ENCODE data around the gene CMA1. TPM values are rescaled to one million over a fixed set of nuclear protein-coding genes. Genes with fewer than 3 reads are reported as not detected.

The CMA1 gene
- total and polyA plus RNA-seq, 2 of the 8 experiments (the other 6 are each of a cell fraction or from before 2014, with no cell fraction given), result not detected

DNA sequence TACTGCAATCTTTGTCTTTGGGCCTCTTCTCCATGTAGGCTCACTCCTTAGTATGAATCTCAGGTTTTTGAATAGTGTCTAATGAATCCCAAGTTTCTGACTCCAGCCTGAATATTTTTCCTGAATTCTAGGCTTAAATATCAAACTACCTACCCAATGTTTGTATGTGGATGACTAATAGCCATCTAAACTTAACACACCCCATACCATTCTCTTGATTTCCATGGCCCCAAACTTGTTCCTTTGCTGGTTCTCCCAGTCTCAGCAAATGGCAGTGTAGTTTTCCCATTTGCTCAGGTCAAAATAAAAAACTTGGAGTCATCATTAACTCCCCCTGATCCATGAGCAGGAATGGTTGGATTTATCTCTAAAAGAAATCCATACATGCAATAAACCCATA, 46.7 kb downstream of the CMA1 start:
- Histone ChIP-seq H3K23ac (ENCODE audit: insufficient read length) (no peak overlapping the region), H2BK20ac (ENCODE audit: low read length) (no peak overlapping the region), H2BK15ac (ENCODE audit: low read length) (no peak overlapping the region), H3K79me1 (ENCODE audit: low read depth, low read length) (no peaks in the 10 kb centered on the region), H3K4ac (replicated peaks; ENCODE audit: insufficient read length, low read depth, low read length) (no peak overlapping the region), H3K23me2 (ENCODE audit: low read depth, low read length) (no peaks in the 10 kb centered on the region), H3K18ac (ENCODE audit: extremely low read depth, low read length) (no peak overlapping the region), H4K5ac (ENCODE audit: insufficient read length, low read depth, low read length) (no peak overlapping the region), H3K79me2 (ENCODE audit: control insufficient read depth in 1 of 2, insufficient read depth in 2 of 2, low read length in 2 of 2) (no peaks in the 10 kb centered on the region), H4K8ac (ENCODE audit: extremely low read depth, insufficient read depth, low read length) (no peak overlapping the region), H2AFZ (ENCODE audit: low read length) (no peak overlapping the region), H3K14ac (ENCODE audit: insufficient read length) (no peak overlapping the region), H2AK5ac (ENCODE audit: low read depth, low read length) (no peak overlapping the region), H3K9me3 (ENCODE audit: insufficient read depth in 2 of 2, low read depth in 1 of 2, low read length in 1 of 2) (no peaks in the 10 kb centered on the region), H3K27me3 (replicated peaks in 1 of 4; ENCODE audit: control insufficient read depth in 3 of 4, extremely low read depth in 1 of 4, insufficient read depth in 3 of 4, low read length in 3 of 4) (no peaks in the 10 kb centered on the region), H3K9ac (replicated peaks in 1 of 4; ENCODE audit: extremely low read depth in 1 of 4, low read depth in 3 of 4, low read length in 3 of 4) (no peak overlapping the region), H4K20me1 (replicated peaks in 1 of 2; ENCODE audit: control insufficient read depth in 1 of 2, insufficient read depth in 2 of 2, low read length in 2 of 2) (no peaks in the 10 kb centered on the region), H3K4me2 (ENCODE audit: insufficient read depth in 1 of 2, low read depth in 2 of 2, low read length in 2 of 2) (no peak overlapping the region), H2BK5ac (ENCODE audit: low read depth, low read length) (no peak overlapping the region), H3K4me3 (ENCODE audit: extremely low read depth in 1 of 4, insufficient read depth in 2 of 4, low read depth in 3 of 4, low read length in 4 of 4) (no peak overlapping the region), H3K27ac (ENCODE audit: low read depth, low read length) (no peak overlapping the region), H2BK120ac (replicated peaks; ENCODE audit: low read depth, low read length) (no peak overlapping the region), H3K4me1 (replicated peaks in 1 of 4; ENCODE audit: control insufficient read depth in 3 of 4, insufficient read depth in 4 of 4, low read length in 3 of 4) (no peaks in the 10 kb centered on the region), H2BK12ac (ENCODE audit: low read depth, low read length) (no peak overlapping the region), H3K36me3 (ENCODE audit: control insufficient read depth in 2 of 4, insufficient read depth in 4 of 4, low read length in 3 of 4) (no peaks in the 10 kb centered on the region), H3K56ac (replicated peaks; ENCODE audit: insufficient read length, low read depth, low read length) (no peak overlapping the region), H4K91ac (replicated peaks; ENCODE audit: insufficient read length, low read length) (no peak overlapping the region)
- POLR2A ChIA-PET (ENCODE audit: partially characterized antibody), result no interaction called here
- TF ChIP-seq NRF1 (IDR thresholded peaks at IDR 0.05; ENCODE audit: low read depth, low read length) (no peak), SIRT6 (IDR thresholded peaks at IDR 0.05; ENCODE audit: low read length) (no peak), SP4 (IDR thresholded peaks at IDR 0.05; ENCODE audit: low read length) (no peak), RNF2 (IDR thresholded peaks at IDR 0.05; ENCODE audit: borderline replicate concordance, low read depth, low read length, missing control alignments, poor library complexity, severe bottlenecking) (no peak), SP1 (IDR thresholded peaks at IDR 0.05; ENCODE audit: low read depth, low read length) (no peak), EGR1 (IDR thresholded peaks at IDR 0.05; ENCODE audit: borderline replicate concordance, low read depth, low read length) (no peak), KDM5A (IDR thresholded peaks at IDR 0.05; ENCODE audit: low read length) (no peak), KDM4A (IDR thresholded peaks at IDR 0.05; ENCODE audit: low read depth, low read length, severe bottlenecking) (no peak), CEBPB (IDR thresholded peaks at IDR 0.05; ENCODE audit: low read depth, low read length) (no peak), EZH2 (IDR thresholded peaks at IDR 0.05; ENCODE audit: low read depth, low read length, severe bottlenecking) (no peak), TEAD4 (IDR thresholded peaks at IDR 0.05; ENCODE audit: low read depth, low read length) (no peak), GABPA (IDR thresholded peaks at IDR 0.05; ENCODE audit: borderline replicate concordance, insufficient read depth, low read length) (no peak), CBX5 (IDR thresholded peaks at IDR 0.05; ENCODE audit: low read depth, low read length) (no peak)
- TF ChIP-seq, protein P1, sequence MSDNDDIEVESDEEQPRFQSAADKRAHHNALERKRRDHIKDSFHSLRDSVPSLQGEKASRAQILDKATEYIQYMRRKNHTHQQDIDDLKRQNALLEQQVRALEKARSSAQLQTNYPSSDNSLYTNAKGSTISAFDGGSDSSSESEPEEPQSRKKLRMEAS (IDR thresholded peaks at IDR 0.05), result no peak
- no peak for DNase-seq (ENCODE audit: low read depth in 1 of 2, low spot score in 2 of 2)
- no peak for FAIRE-seq
- CTCF ChIA-PET (ENCODE audit: partially characterized antibody), result no interaction called here

All from H1 (cell line).